Measurements from ENCODE around the gene KCNE1.

GRCh38 chr21:34540206-34540605 lies 28.2 kb upstream of the KCNE1 start:
- TF ChIP-seq CTCF (IDR thresholded peaks at IDR 0.05) (no peak), SIN3A (IDR thresholded peaks at IDR 0.05; ENCODE audit: borderline replicate concordance, insufficient read depth, low read depth, low read length) (no peak), REST (IDR thresholded peaks at IDR 0.05; ENCODE audit: insufficient read depth in 1 of 2, low read depth in 2 of 2, low read length in 1 of 2) (no peak), TCF7L2 (IDR thresholded peaks at IDR 0.05; ENCODE audit: low read depth, low read length) (no peak), POLR2AphosphoS5 (IDR thresholded peaks at IDR 0.05; ENCODE audit: low read depth, low read length) (no peak)

Data from Panc1 (cell line).